K562 (cell line): ENCODE results near the gene ACTN1. TPM values are rescaled to one million over a fixed set of nuclear protein-coding genes. Genes with fewer than 3 reads are reported as not detected.

Source experiments
- ATAC-seq: fragments of 200-7000 bp; cut with Tn5 transposase; 3 replicates; pipeline ENCODE4 v1.9.1; 2020; ENCODE audit warnings: moderate library complexity
- BruUV-seq: library from RNA; stranded (reverse); fragments of 400-500 nt; replicated peaks from 2 replicates; lab custom pipeline; 2021; lab: Mats Ljungman, UMichigan
- CTCF ChIA-PET: fragments of 300-600 bp; formaldehyde crosslinking; extraction: SDS; loops from one replicate; lab custom pipeline; 2021; ENCODE audit warnings: low intra/inter-chr PET ratio; lab: Yijun Ruan, JAX
- POLR2A ChIA-PET: fragments of 300-600, 350-650 bp; sonication (Branson Sonifier 250); formaldehyde crosslinking; extraction: SDS; loops from one replicate; lab custom pipeline; 2021; ENCODE audit warnings: antibody characterized with exemption, inconsistent platforms; lab: Yijun Ruan, JAX
- DNase-seq, 4 experiments: peaks; one replicate each; pipeline versions ENCODE4 v3.0.0 to v3.0.0-alpha.2; 2011 to 2018; ENCODE audit warnings: low spot score in 3 of 4, mixed read lengths in 3 of 4; ENCODE audit errors: extremely low read depth in 1 of 4
- FAIRE-seq: peaks from 2 replicates; lab custom pipeline; 2011; peaks lifted over from hg19 to GRCh38; lab: Jason Lieb, UNC
- H2AFZ ChIP-seq: 2 replicates; pipeline ENCODE4 v1.6.0; 2011; ENCODE audit warnings: low read depth, low read length, control low read depth, inconsistent platforms
- H3K27ac ChIP-seq: fragments of 200-600 bp; 3 replicates; pipeline ENCODE4 v1.8.0; 2011; ENCODE audit warnings: low read depth, mild to moderate bottlenecking, control low read depth, inconsistent platforms, low read length, moderate library complexity, mixed read lengths; ENCODE audit errors: extremely low read depth
- H3K27me3 ChIP-seq, 2 experiments: fragments of 300-600 bp in 1 of 2; 2 replicates in 1 of 2; 3 replicates in 1 of 2; pipeline versions ENCODE4 v1.6.0 to v1.8.0; 2011; ENCODE audit warnings: inconsistent platforms in 2 of 2, low read length in 2 of 2, mild to moderate bottlenecking in 1 of 2, mixed read lengths in 1 of 2, moderate library complexity in 1 of 2; ENCODE audit not compliant: control insufficient read depth in 2 of 2, insufficient read depth in 2 of 2
- H3K36me3 ChIP-seq: fragments of 300-600 bp; 3 replicates; pipeline ENCODE4 v1.8.0; 2011; ENCODE audit warnings: mild to moderate bottlenecking, low read length, inconsistent platforms; ENCODE audit not compliant: control insufficient read depth, insufficient read depth
- H3K4me1 ChIP-seq, 2 experiments: fragments of 200-600 bp in 1 of 2; replicated peaks in 1 of 2; 2 replicates in 1 of 2; 3 replicates in 1 of 2; pipeline versions ENCODE4 v1.5.1 to v1.8.0; 2011; ENCODE audit warnings: inconsistent platforms in 2 of 2, low read length in 2 of 2, mild to moderate bottlenecking in 1 of 2, mixed read lengths in 1 of 2, moderate library complexity in 1 of 2; ENCODE audit not compliant: control insufficient read depth in 2 of 2, insufficient read depth in 2 of 2
- H3K4me2 ChIP-seq: 2 replicates; pipeline ENCODE4 v1.6.1; 2011; ENCODE audit warnings: low read length, control low read depth, inconsistent platforms, mixed read lengths; ENCODE audit not compliant: insufficient read depth
- H3K4me3 ChIP-seq: fragments of 200-600 bp; sonication (generic), shearing (Covaris generic); 2 replicates; pipeline ENCODE4 v1.5.1; 2016; ENCODE audit warnings: control low read depth, inconsistent platforms
- H3K79me2 ChIP-seq: fragments of 200-600 bp; 3 replicates; pipeline ENCODE4 v1.8.0; 2011; ENCODE audit warnings: low read length, inconsistent platforms; ENCODE audit not compliant: control insufficient read depth, insufficient read depth
- H3K9ac ChIP-seq, 2 experiments: 2 replicates each; pipeline versions ENCODE4 v1.6.0 to v1.6.1; 2011; ENCODE audit warnings: low read depth in 2 of 2, low read length in 2 of 2, control low read depth in 1 of 2, inconsistent platforms in 1 of 2, mild to moderate bottlenecking in 1 of 2, mixed read lengths in 1 of 2; ENCODE audit not compliant: insufficient read depth in 1 of 2
- H3K9me1 ChIP-seq: one replicate; pipeline ENCODE4 v1.6.0; 2011; ENCODE audit warnings: inconsistent platforms, mild to moderate bottlenecking, low read length, moderate library complexity; ENCODE audit not compliant: control insufficient read depth, insufficient read depth
- H3K9me3 ChIP-seq: replicated peaks from 2 replicates; pipeline ENCODE4 v1.5.1; 2011; ENCODE audit warnings: low read depth, low read length, inconsistent platforms; ENCODE audit not compliant: control insufficient read depth, insufficient read depth
- H4K20me1 ChIP-seq: replicated peaks from 2 replicates; pipeline ENCODE4 v1.6.1; 2011; ENCODE audit warnings: low read length, inconsistent platforms, mixed read lengths; ENCODE audit not compliant: control insufficient read depth, insufficient read depth
- BCL6 ChIP-seq: fragments of 250-450 bp; sonication (Bioruptor Pico); IDR thresholded peaks from 2 replicates; pipeline ENCODE4 v1.4.0; 2020
- CBFA2T2 ChIP-seq: fragments of 450-650 bp; conservative IDR thresholded peaks from 2 replicates; pipeline ENCODE4 v1.6.1; 2017; ENCODE audit warnings: mild to moderate bottlenecking
- HDAC1 ChIP-seq, 2 experiments: fragments of 450-650 bp; IDR thresholded peaks; 2 replicates each; pipeline ENCODE4 v1.6.1; 2016 to 2017; ENCODE audit warnings: inconsistent platforms in 1 of 2, mild to moderate bottlenecking in 1 of 2, moderate library complexity in 1 of 2
- HIVEP1 ChIP-seq: fragments of 250-450 bp; sonication (Bioruptor Pico); IDR thresholded peaks from 2 replicates; pipeline ENCODE4 v1.4.0; 2020; ENCODE audit warnings: mild to moderate bottlenecking
- HNRNPUL1 ChIP-seq: fragments of 200-400 bp; formaldehyde crosslinking; IDR thresholded peaks from 2 replicates; pipeline ENCODE4 v1.6.1; 2017; ENCODE audit warnings: low read length
- MTA2 ChIP-seq: fragments of 450-650 bp; IDR thresholded peaks from 2 replicates; pipeline ENCODE4 v1.6.1; 2016; ENCODE audit warnings: low read depth
- PHF8 ChIP-seq: fragments of 200-600 bp; sonication (generic); IDR thresholded peaks from 2 replicates; pipeline ENCODE4 v1.6.1; 2012; ENCODE audit warnings: mixed run types, mild to moderate bottlenecking, inconsistent platforms, low read length, moderate library complexity, borderline replicate concordance
- PKNOX1 ChIP-seq: fragments of 450-650 bp; IDR thresholded peaks from 2 replicates; pipeline ENCODE4 v1.6.1; 2016
- RBM14 ChIP-seq: fragments of 200-400 bp; formaldehyde crosslinking; IDR thresholded peaks from 2 replicates; pipeline ENCODE4 v1.6.1; 2018; ENCODE audit warnings: low read depth, mild to moderate bottlenecking, low read length, moderate library complexity, borderline replicate concordance; ENCODE audit not compliant: insufficient read depth
- SAP30 ChIP-seq: fragments of 200-600 bp; sonication (generic); IDR thresholded peaks from 2 replicates; pipeline ENCODE4 v1.6.1; 2012; ENCODE audit warnings: borderline replicate concordance, low read depth, mild to moderate bottlenecking, moderate library complexity, low read length, control low read depth, inconsistent platforms; ENCODE audit not compliant: insufficient read depth, poor library complexity, severe bottlenecking
- SIN3B ChIP-seq: fragments of 450-650 bp; IDR thresholded peaks from 2 replicates; pipeline ENCODE4 v1.6.1; 2017; ENCODE audit warnings: low read depth, mild to moderate bottlenecking, moderate library complexity
- SPI1 ChIP-seq: IDR thresholded peaks from 2 replicates; pipeline ENCODE4 v1.6.1; 2011; ENCODE audit warnings: low read depth, low read length, control low read depth, borderline replicate concordance
- SRSF7 ChIP-seq: fragments of 200-400 bp; formaldehyde crosslinking; optimal IDR thresholded peaks from 2 replicates; pipeline ENCODE3; 2017; ENCODE audit warnings: mild to moderate bottlenecking, low read depth, low read length
- XRCC4 ChIP-seq: IDR thresholded peaks from one replicate; pipeline ENCODE4 v1.6.1; 2011; ENCODE audit not compliant: insufficient read depth, insufficient read length; ENCODE audit errors: extremely low read depth
- ZBTB17 ChIP-seq: fragments of 450-650 bp; formaldehyde crosslinking; IDR thresholded peaks from 2 replicates; pipeline ENCODE4 v1.4.0; 2020; ENCODE audit warnings: mild to moderate bottlenecking
- ZNF146 ChIP-seq: IDR thresholded peaks from one replicate; pipeline ENCODE4 v1.6.1; 2018; ENCODE audit warnings: missing compliant biosample characterization; ENCODE audit not compliant: unreplicated experiment
- ZNF589 ChIP-seq: fragments of 200-800 bp; sonication (Bioruptor generic); IDR thresholded peaks from 2 replicates; pipeline ENCODE4 v1.6.1; 2016; ENCODE audit warnings: low read depth, missing genetic modification characterization, missing compliant biosample characterization
- WGBS: fragments of 100-300 bp; shearing (Covaris generic); methylation state at CpG from one replicate; pipeline ENCODE4 v1.1.6; 2016; ENCODE audit warnings: low coverage, mixed read lengths; ENCODE audit not compliant: insufficient coverage; ENCODE audit errors: missing lambda C conversion rate; 5-methylcytosine and 5-hydroxymethylcytosine counted together
- in situ Hi-C: fragments of 300-500 bp; cut with MboI; formaldehyde crosslinking; loops from 4 replicates; pipeline ENCODE4 v1.15.0; 2018; ENCODE audit warnings: inconsistent platforms, mixed read lengths
- intact Hi-C: fragments of 100-400 bp; cut with micrococcal nuclease; formaldehyde crosslinking; loops from 2 replicates; pipeline ENCODE4 v1.14.2; 2022
- polyA plus RNA-seq, 8 experiments: library from polyadenylated mRNA; depleted of rRNA in 4 of 8; stranded (reverse) in 5 of 8; unstranded in 3 of 8; fragments of >200 nt; fragmentation: Nextera tagmentation in 2 of 8; fragmentation: Illumina TruSeq in 1 of 8; extraction: Ambion mirVana in 2 of 8; extraction: Trizol in 1 of 8; gene quantifications; 2 replicates each; pipeline versions ENCODE4 v1.2.1 to v1.2.3, GENCODE V29; 2011 to 2014; ENCODE audit warnings: inconsistent platforms in 1 of 8, missing spikeins in 1 of 8
- total RNA-seq, 7 experiments: library from RNA; depleted of rRNA in 6 of 7; stranded (reverse); fragments of >200 nt in 6 of 7; fragmentation: Illumina TruSeq in 2 of 7; extraction: Trizol in 2 of 7; gene quantifications; 2 replicates each; pipeline versions ENCODE4 v1.2.1 to v1.2.3, GENCODE V29; 2011 to 2021; ENCODE audit warnings: low replicate concordance in 1 of 7
- TF ChIP-seq, protein P1 (sequence below): fragments of 250-450 bp; sonication (Bioruptor Pico); IDR thresholded peaks from 2 replicates; pipeline ENCODE4 v1.8.0; 2021; ENCODE audit warnings: mild to moderate bottlenecking, moderate library complexity
- TF ChIP-seq, protein P2 (sequence below): sonication (generic); formaldehyde crosslinking; IDR thresholded peaks from 2 replicates; pipeline ENCODE4 v1.4.0; 2020; ENCODE audit warnings: mild to moderate bottlenecking, missing genetic modification reagents

ACTN1 gene
- total and polyA plus RNA-seq, 9 of the 15 experiments (the other 6 are each of a cell fraction or from before 2014, with no cell fraction given): 2.2 to 67.7 (median 34.5) TPM

DNA sequence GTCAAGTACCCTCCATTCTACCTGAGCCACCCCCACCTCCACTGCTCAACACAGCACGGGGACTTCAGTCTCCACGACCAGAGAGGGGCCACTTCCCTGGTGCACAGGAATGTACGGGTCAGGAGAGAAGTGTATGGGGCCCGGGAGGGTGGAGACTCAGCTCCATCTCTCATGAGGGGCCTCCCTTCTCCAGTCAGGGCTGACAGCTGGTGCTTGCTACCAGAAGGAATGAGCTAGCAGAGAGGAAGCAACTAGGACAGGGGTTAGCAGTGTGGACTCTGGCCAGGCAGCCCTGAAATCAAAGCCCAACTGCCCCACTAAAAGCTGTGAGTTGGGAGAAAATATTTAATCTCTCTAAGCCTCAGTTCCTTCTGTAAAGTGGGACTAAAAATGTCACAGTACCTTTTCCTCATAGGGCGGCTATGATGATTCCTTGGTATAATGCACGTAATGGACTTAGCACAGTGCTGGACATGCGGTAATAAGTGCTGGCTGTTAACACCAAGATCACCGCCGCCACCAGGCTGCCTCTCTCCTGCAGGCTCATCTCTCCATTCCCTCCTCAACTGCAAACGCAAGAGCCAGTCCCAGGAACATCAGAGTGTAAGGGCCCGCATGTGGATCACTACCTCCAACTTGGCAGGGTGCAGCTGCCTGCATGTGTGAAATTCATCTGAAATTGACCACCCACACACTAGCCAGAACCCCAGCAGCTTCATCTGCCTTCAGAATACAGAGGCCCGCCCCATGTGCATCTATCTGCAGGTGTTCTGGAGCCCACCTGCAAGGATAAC is 14.6 kb downstream of the ACTN1 start:
- Histone ChIP-seq H3K79me2 (peaks cover 39% of the 10 kb centered on the region), H3K27me3 (no peaks in the 10 kb centered on the region), H3K9me3 (no peaks in the 10 kb centered on the region), H4K20me1 (peaks cover 37% of the 10 kb centered on the region), H3K36me3 (0 out of 3 replicates have a peak, but pooled peaks cover 3% of the 10 kb centered on the region), H3K9ac (no peak overlapping the region), H3K9me1 (no peaks in the 10 kb centered on the region), H3K27ac (no peak overlapping the region), H2AFZ (no peak overlapping the region), H3K4me1 (peaks cover 12 to 17% of the 10 kb centered on the region in 2 experiments; a peak in 4 of 5 replicates), H3K4me3 (no peak overlapping the region), H3K4me2 (no peak overlapping the region)
- intact Hi-C loops: no loop called here
- no TSS peak for BruUV-seq
- ChIA-PET CTCF (no interaction called here), POLR2A (interaction anchor here (0.6 to 5.5 kb wide), 2 partner anchors 12 to 40 kb away, joined by 4 to 25 read pairs; no protein-coding TSS in a partner anchor)
- DNase-seq (no peak), ATAC-seq (no peak), FAIRE-seq (no peak)
- 75% methylated on average over 11 of the region's 12 CpGs for WGBS
- in situ Hi-C loops: no loop called here
- no peak for TF ChIP-seq ZBTB17 (CRISPR knock-in tag)
- TF ChIP-seq, protein P1, sequence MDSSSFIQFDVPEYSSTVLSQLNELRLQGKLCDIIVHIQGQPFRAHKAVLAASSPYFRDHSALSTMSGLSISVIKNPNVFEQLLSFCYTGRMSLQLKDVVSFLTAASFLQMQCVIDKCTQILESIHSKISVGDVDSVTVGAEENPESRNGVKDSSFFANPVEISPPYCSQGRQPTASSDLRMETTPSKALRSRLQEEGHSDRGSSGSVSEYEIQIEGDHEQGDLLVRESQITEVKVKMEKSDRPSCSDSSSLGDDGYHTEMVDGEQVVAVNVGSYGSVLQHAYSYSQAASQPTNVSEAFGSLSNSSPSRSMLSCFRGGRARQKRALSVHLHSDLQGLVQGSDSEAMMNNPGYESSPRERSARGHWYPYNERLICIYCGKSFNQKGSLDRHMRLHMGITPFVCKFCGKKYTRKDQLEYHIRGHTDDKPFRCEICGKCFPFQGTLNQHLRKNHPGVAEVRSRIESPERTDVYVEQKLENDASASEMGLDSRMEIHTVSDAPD: no peak
- no peak for TF ChIP-seq HDAC1 (IDR thresholded peaks at IDR 0.05)
- TF ChIP-seq BCL6: no peak
- TF ChIP-seq, protein P2, sequence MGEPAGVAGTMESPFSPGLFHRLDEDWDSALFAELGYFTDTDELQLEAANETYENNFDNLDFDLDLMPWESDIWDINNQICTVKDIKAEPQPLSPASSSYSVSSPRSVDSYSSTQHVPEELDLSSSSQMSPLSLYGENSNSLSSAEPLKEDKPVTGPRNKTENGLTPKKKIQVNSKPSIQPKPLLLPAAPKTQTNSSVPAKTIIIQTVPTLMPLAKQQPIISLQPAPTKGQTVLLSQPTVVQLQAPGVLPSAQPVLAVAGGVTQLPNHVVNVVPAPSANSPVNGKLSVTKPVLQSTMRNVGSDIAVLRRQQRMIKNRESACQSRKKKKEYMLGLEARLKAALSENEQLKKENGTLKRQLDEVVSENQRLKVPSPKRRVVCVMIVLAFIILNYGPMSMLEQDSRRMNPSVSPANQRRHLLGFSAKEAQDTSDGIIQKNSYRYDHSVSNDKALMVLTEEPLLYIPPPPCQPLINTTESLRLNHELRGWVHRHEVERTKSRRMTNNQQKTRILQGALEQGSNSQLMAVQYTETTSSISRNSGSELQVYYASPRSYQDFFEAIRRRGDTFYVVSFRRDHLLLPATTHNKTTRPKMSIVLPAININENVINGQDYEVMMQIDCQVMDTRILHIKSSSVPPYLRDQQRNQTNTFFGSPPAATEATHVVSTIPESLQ (CRISPR knock-in tag): no peak
- no peak for TF ChIP-seq SIN3B
- no peak for TF ChIP-seq RBM14
- no peak for TF ChIP-seq ZNF589
- TF ChIP-seq ZNF146 (CRISPR knock-in tag): no peak
- no peak for TF ChIP-seq MTA2
- no peak for TF ChIP-seq HNRNPUL1
- TF ChIP-seq XRCC4: no peak
- TF ChIP-seq SAP30: no peak
- no peak for TF ChIP-seq CBFA2T2
- no peak for TF ChIP-seq SRSF7
- TF ChIP-seq PKNOX1: no peak
- TF ChIP-seq SPI1: no peak
- no peak for TF ChIP-seq PHF8
- TF ChIP-seq HIVEP1 (CRISPR knock-in tag): no peak
